Panc1 (cell line): Measurements from ENCODE around the gene DOCK4.

Experiments used
- POLR2AphosphoS5 ChIP-seq: IDR thresholded peaks from 2 replicates; pipeline ENCODE4 v1.6.1; 2012; ENCODE audit warnings: mild to moderate bottlenecking, low read depth, low read length, moderate library complexity
- SIN3A ChIP-seq: IDR thresholded peaks from 2 replicates; pipeline ENCODE4 v1.6.1; 2012; ENCODE audit warnings: low read depth, mild to moderate bottlenecking, low read length, moderate library complexity, borderline replicate concordance; ENCODE audit not compliant: insufficient read depth
- TF ChIP-seq, protein P1 (sequence below): fragments of 450-650 bp; IDR thresholded peaks from 2 replicates; pipeline ENCODE4 v1.5.1; 2017; ENCODE audit warnings: mild to moderate bottlenecking
- TF ChIP-seq, protein P2 (sequence below), 2 experiments: IDR thresholded peaks; 2 replicates each; pipeline ENCODE4 v1.6.1; 2011 to 2012; ENCODE audit warnings: low read depth in 2 of 2, control low read depth in 1 of 2, low read length in 1 of 2, mild to moderate bottlenecking in 1 of 2, moderate library complexity in 1 of 2; ENCODE audit not compliant: insufficient read depth in 1 of 2

DNA sequence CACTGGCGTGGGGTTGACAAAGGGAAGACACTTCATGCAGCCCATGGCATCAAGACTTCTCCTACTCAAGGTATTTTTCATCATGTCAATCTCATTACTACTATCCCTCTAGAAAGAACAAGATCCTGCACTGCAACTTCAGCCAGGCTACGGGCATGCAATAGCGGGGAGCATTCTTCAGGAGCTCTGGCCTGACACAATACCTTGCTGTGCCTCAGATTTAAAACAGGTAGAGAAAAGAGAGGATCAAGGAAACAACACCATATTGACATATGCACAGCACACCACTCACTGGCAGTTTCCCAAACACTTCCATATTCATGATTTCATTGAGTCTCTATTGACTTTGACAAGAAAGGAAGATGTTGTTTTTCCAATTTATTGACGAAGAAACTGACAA is 51.5 kb downstream of the DOCK4 start:
- TF ChIP-seq, protein P1, sequence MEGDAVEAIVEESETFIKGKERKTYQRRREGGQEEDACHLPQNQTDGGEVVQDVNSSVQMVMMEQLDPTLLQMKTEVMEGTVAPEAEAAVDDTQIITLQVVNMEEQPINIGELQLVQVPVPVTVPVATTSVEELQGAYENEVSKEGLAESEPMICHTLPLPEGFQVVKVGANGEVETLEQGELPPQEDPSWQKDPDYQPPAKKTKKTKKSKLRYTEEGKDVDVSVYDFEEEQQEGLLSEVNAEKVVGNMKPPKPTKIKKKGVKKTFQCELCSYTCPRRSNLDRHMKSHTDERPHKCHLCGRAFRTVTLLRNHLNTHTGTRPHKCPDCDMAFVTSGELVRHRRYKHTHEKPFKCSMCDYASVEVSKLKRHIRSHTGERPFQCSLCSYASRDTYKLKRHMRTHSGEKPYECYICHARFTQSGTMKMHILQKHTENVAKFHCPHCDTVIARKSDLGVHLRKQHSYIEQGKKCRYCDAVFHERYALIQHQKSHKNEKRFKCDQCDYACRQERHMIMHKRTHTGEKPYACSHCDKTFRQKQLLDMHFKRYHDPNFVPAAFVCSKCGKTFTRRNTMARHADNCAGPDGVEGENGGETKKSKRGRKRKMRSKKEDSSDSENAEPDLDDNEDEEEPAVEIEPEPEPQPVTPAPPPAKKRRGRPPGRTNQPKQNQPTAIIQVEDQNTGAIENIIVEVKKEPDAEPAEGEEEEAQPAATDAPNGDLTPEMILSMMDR: no peak
- no peak for TF ChIP-seq SIN3A
- TF ChIP-seq POLR2AphosphoS5: no peak
- TF ChIP-seq, protein P2, sequence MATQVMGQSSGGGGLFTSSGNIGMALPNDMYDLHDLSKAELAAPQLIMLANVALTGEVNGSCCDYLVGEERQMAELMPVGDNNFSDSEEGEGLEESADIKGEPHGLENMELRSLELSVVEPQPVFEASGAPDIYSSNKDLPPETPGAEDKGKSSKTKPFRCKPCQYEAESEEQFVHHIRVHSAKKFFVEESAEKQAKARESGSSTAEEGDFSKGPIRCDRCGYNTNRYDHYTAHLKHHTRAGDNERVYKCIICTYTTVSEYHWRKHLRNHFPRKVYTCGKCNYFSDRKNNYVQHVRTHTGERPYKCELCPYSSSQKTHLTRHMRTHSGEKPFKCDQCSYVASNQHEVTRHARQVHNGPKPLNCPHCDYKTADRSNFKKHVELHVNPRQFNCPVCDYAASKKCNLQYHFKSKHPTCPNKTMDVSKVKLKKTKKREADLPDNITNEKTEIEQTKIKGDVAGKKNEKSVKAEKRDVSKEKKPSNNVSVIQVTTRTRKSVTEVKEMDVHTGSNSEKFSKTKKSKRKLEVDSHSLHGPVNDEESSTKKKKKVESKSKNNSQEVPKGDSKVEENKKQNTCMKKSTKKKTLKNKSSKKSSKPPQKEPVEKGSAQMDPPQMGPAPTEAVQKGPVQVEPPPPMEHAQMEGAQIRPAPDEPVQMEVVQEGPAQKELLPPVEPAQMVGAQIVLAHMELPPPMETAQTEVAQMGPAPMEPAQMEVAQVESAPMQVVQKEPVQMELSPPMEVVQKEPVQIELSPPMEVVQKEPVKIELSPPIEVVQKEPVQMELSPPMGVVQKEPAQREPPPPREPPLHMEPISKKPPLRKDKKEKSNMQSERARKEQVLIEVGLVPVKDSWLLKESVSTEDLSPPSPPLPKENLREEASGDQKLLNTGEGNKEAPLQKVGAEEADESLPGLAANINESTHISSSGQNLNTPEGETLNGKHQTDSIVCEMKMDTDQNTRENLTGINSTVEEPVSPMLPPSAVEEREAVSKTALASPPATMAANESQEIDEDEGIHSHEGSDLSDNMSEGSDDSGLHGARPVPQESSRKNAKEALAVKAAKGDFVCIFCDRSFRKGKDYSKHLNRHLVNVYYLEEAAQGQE (IDR thresholded peaks at IDR 0.05; ENCODE audit: insufficient read depth in 1 of 2, low read depth in 2 of 2, low read length in 1 of 2): no peak
